HT-29 (cell line): Measurements from ENCODE around the gene C1orf105. TPM values are rescaled to one million over a fixed set of nuclear protein-coding genes. Genes with fewer than 3 reads are reported as not detected.
"Not testable (repeated sequence)": the region's sequence is repeated elsewhere in the genome, so short reads cannot be mapped to it uniquely, and the experiment has no call there.

Experiments
- DNase-seq: peaks from one replicate; pipeline ENCODE4 v3.0.0-alpha.2; 2015; ENCODE audit warnings: low spot score
- total RNA-seq: library from RNA; depleted of rRNA; stranded (reverse); fragments of >200 nt; shearing (Covaris generic); gene quantifications from 2 replicates; pipeline ENCODE4 v1.2.3, GENCODE V29; 2014

C1orf105 gene
- total RNA-seq, 1 experiment from 2014 or later = not detected

DNA sequence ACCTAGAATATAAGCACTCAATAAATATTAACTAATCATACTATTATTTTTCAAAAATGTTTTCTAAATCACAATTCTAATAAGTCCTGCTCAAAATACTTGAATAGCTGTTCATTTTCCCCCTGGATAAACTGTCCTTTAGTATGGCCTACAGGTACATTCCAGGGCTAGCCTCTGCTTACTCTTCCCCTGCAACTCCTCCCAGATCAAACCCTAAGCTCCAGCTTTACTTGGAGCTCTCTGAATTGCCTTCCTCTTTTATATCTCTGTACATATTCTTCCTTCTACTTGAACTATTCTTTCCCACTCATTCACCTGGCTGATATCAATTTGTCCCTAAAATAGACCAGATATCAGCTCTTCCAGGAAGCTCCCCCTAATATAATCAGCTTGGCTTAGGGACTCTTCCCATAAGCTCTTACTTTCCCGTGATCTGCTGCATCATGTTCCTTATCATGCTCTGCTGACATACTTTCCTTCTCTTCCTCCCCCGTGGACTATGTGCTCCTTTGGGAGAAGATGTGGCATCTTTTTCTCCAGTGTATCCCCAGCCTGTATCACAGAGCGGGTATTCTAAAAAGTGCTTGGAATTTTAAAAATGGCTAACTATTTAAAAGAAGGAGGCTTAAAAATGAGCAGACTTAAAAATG, 66.4 kb downstream of the C1orf105 start:
- DNase-seq = no peak

DNA sequence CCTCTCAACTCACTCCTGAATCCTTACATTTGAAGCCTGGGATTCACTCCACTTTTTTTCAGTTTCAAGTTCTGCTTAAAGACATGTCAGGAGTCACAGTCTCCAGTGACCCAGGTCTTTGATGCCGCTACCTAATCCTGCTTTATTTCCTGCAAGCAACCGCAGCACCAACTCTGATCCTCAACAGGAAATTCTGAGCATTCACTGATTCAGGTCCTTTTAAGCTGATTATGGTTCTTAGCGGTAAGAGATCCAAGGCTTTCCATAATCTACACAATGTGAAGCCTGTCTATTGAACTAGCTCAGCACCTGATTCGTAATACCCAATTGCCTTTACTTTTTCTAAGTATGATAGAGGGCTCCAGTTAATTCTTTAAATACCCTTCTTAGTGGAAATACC, 67.1 kb downstream of the C1orf105 start:
- DNase-seq = no peak

DNA sequence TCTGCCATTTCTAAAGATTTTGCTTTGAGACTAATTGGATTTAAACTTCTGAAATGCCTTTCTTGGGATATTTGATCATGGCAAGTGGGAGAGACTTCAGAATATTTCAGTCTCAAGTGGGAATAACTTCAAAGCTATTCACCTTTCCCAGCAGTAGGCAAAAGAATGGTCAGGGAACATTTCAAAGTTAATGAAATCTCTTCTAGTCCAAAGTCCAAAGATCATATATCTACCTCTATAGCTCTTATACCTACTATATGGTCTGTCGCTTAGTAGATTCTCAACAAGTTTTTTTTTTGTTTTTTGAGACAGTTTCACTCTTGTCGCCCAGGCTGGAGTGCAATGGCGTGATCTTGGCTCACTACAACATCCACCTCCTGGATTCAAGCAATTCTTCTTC, 67.9 kb downstream of the C1orf105 start:
- DNase-seq = no peak

DNA sequence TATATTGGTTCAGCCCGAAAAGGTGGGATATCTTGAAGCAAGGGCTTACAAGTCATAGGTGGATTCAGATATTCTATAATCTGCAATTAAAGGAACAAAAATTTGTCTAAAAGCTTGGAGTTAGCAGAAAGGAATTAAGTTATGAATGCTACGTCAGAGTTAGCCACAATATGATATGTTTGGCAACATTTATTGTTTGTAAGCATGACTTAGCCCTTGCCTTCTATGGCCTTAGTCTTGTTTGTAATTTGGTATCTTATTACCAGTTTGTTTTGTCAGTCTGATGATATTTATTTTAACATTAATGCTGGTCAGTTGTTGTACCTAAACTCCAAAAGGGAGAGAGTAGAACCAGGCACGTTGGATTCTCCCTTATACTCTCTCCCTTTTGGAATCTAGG, 69.4 kb downstream of the C1orf105 start:
- DNase-seq = no peak

DNA sequence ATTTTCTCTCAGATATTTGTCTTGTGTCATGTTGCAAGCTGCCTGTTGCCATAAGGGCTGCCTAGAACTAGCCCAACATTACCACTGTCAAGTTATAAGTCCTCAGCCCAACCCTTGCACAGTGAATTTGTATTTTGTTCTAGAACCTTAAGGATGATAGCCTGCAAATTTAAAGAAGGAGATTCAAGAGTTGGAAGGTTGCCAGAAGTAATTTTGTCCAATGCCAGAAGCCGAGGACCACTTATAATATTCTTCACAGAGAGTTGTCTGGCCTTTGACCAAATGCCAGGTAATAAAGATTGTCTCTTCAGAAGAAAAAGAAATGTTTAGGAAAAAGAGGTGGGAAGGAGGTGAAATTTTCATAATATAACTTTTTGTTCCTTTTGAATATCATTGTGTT, 71.9 kb downstream of the C1orf105 start:
- DNase-seq = no peak

DNA sequence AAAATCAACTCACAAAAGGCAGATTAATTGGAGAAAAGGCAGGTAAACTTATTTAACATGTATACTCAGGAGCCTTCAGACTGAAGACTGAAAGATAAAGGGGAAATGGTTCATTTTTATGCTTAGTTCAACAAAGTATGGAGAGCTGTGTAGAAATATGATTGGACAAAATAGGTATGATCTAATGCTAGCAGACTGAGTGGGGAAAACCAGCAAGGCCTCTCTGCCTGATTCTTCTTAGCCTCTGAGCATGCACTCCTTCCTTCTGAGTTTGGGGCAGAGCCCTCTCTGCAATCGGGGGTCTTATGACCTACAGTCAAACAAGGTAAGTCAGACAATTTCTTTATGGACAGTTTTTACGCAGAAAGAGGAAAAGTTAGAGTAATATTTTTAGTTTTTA, 73.7 kb downstream of the C1orf105 start:
- no peak for DNase-seq

DNA sequence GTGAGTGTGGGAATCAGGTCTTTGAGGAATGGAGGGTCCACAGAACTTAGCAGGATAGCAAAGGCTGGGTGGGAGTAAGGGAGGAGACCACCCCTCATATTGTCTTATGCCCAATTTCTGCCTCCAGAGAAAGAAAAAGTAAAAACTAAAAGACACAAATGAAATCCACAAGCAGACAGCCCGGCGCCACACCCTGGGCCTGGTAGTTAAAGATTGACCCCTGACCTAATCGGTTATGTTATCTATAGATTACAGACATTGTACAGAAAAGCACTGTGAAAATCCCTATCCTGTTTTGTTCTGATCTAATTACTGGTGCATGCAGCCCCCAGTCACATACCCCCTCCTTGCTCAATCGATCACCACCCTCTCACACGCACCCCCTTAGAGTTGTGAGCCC, 75.6 kb downstream of the C1orf105 start:
- DNase-seq = not testable (repeated sequence)

DNA sequence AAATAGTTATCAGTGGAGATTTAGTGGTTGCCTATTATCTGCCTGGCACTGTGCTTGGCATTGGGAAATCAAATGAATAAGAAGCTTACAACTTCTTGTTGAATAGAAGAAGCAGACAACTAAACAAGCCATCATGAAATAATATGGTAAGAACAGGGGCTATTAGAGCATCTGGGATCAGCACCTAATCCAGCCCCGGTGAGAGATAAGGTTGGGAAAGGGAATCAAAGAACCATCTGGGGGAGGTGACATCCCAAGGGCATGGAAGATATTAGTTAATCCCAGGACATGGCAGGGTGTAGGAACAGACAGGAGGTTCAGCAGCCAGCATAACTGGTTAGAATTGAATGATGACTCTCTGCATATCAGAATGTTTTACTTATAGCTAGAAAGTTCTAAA, 76.2 kb downstream of the C1orf105 start:
- no peak for DNase-seq

DNA sequence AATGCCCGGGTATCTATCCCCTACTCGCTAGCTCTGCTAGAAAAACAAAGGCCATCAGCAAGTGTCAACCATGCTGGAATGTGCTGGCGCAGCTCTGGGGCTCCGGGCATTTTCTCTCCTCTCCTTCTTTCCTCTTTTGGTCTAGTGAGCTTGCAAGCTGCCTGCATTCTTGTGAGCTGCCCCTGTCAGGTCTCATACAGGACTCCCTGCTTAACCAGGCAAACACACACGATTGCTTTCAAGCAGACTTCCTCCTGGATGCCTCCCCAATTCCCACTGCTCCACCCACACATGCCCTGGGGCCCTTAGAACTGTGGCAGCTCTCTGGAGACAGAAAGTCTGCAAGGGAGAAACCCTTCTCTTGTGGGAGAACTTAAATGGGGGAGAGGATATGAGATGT, 76.7 kb downstream of the C1orf105 start:
- no peak for DNase-seq

DNA sequence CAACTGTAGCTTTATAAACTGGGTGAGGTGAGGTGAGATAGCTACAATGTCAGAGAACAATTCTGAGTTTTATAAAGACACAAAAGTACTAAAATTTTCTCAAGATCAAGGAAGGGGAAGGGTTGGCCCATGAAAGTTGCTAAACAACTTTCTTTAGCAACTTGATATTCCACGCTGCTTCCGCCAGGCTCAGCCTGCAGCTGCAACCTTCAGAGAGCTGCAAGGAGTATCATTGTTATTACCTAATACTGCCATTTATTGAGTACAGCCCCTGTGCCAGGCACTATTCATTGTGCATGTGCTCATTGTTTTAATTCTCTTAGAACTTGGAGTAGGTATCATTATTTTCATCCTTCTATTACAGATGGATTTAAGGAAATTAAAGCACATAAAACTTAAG, 78.4 kb downstream of the C1orf105 start:
- DNase-seq = no peak

DNA sequence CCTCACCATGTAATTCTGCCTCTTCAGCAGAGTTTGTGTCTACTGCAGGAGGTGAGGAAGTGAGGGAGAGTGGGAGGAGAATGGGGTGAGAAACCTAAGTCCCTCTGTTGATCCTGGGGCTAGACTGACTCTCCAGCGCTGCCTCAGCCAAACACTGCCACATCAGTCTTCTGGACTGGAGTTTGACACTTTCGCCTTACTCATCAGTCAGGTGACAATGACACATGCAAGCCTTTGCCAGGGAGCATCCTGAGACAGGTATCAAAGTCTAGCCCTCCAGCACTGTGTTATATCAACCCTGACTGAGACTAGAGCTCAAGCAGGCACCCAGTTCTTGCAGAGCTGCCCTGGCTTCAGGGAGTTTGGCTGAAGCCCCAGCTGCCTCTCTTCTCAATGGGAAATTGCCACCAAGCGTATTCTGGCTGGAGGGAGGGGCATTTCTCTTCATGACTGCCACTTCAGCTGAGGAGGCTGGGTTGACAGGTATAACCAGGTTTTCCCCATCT, 79.2 kb downstream of the C1orf105 start:
- DNase-seq = peak; percentile 69

DNA sequence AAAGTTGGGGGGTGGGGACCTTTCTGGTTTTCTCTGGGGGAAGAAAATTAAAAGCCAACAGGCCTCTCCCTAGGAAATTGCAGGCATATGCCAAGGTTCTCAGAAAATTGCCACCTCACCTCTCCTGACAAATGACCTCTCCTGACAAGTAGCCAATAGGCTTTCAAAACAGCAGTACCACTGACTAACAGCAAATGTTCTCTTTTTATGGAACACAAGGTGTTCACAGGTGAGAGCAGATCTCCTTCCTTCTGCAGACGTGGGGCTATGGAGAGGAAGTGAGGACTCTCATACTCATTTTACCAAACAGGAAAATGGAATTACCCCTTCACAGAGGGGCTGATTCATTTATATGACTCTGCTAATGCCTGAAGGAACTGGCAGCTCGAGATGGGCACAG, 79.7 kb downstream of the C1orf105 start:
- DNase-seq = no peak

DNA sequence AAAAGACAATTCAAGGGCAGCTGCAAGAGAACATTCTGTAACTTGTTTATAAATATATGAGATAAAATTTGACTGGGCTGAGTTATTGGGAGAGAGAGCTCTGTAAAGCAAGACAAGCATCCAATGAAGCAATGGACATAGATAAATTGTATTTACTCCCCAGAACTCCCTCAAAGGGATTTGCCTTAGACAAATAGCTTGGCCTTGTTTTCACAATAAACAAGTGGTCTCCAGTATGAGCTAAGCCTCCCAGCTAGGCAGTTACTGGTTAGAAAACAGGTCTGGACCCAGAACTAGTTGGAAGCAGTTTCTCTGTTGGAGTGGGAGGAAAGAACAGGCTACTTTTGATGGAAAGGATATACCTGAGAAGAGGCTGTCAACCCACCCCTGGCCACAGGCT, 87.3 kb downstream of the C1orf105 start:
- no peak for DNase-seq

DNA sequence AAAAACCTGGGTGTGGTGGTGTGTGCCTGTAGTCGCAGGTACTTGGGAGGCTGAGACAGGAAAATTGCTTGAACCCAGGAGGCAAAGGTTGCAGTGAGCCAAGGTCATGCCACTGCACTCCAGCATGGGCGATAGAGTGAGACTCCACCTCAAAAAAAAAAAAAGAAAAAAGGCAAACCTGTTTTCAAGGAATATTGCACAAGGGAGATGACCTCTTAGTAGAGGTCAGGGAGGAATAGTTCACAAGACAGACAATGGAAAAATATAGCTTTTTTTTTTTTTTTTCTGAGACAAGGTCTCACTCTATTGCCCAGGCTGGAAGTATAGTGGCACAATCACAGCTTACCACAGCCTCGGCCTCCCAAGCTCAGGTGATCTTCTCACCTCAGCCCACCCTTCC, 90.0 kb downstream of the C1orf105 start:
- DNase-seq = no peak

DNA sequence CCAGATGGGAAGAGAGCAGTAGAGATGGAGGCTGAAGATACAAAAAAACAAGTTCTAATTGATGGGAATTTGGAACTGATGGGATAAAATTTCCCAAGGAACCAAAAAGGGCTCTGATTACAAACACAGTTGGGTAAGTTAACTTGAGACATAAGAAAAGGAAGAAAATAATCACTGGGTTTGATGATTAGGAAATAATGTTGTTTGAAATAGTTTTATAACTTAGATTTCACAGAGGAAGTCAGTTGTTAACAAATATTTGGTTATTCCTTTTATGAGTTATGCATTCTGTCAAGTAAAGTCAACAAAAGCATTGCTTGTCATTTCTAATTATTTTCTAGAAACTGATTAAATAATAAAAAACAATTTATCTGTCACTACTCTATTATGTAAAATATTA, 92.1 kb downstream of the C1orf105 start:
- no peak for DNase-seq

DNA sequence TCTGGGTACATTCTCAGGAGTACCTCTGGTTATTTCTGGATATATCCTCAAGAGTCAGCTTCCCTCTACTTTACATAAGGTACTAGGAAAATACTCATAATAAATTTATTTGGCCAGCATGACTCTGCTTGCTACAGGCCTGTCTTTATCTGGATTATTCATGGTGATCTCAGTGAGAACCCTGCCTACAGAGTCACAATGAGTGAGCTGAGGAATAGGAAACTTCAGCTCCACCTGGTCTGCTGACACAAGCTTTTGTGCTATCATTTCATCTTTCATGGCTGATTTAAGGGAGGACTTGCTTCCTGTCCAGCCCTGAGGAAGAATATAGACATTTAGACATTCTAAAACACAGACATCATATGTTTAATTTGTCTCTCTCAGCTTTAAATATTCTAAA, 93.0 kb downstream of the C1orf105 start:
- no peak for DNase-seq

DNA sequence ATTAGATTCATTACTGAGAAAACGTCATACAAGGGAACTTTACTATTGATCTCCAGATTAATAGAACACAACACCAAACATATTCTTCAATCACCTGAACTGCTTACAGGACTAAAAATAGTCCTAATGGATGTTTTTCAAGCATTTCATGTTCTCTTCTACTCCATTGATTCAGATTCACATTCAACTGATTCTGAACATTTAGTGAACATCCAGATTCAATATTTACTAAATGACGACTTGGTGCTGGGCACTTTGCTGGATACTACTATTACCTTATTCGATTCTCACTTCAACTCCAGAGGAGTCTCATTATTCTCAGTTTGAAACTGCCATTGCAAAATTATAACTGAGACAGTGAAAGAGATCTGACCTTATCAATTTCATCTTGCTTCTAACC, 93.6 kb downstream of the C1orf105 start:
- no peak for DNase-seq

DNA sequence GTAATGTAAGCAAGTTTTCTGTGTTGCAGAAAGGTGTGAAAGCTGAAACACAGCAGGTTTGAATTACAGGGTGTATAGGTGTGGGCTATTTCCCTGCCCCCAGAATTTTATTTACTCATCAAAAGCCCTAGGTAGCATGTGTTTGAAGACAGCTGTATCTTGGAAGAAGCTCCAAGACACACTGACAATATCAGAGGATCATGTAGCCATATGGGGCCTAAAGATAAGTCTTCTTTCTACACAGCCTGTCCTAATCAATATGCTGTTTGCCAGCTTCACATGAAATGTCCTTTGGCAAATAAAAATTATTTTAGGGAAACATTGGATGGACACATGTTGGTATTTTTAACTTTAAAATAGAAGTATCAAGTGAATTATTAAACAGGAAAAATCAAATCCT, 95.0 kb downstream of the C1orf105 start:
- DNase-seq = no peak

DNA sequence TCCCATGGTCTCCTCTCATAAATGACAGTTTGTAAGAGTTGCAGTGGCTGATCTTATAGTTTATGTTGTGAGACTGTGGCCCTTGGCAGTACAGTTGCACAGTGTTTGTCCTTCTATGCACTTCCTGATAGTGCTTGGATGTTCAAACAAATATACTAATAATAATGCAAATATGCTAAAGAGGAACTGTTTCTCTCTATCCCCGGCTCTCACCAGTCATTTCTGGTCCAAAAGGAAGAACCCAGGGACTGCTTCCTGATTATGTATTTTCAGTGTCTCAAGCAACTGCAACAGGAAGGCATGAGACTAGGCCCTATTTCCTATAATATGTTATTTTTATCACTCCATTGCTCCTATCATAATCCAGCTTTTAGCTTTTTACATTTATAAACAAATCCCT, 95.4 kb downstream of the C1orf105 start:
- no peak for DNase-seq

DNA sequence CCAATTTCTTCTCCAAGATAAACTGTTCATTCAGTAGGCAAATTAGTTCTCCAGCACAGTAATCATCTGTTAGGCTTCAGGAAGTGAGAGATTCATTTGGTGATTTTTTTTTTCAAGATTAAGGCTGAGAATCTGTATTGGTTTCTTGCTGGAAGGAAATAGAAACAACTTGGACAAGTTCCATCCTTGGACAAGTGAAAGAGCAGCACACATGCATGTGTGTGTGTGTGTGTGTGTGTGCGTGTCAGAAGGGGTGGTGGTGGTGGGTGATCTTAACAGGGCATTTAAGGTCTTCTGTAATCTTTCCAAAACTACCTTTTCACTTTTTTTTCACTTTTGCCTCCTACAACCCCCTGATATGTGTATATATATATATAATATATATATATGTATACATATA, 96.6 kb downstream of the C1orf105 start:
- DNase-seq = no peak

DNA sequence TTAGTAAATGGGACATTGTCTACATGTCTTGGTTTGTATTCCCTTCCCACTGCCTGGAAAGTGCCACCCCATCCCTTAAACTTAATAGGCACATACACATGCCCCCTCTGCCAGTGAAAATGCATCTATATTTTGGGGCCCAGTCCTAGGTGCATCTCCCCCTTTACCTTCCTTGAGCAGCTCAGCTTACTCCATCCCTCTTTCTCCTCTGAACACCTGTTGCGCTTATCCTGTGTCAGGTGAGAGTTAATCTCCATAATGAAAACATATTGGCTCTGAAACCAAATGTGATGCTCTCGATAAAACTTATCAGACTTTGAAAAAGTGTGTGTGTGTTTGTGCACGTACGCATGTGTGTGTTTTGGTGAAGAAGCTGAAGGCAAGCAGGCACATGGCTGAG, 97.1 kb downstream of the C1orf105 start:
- no peak for DNase-seq
